ENCODE data around the gene SNX25.
"Not testable (repeated sequence)": the region's sequence is repeated elsewhere in the genome, so short reads cannot be mapped to it uniquely, and the experiment has no call there.

The SNX25 gene

DNA sequence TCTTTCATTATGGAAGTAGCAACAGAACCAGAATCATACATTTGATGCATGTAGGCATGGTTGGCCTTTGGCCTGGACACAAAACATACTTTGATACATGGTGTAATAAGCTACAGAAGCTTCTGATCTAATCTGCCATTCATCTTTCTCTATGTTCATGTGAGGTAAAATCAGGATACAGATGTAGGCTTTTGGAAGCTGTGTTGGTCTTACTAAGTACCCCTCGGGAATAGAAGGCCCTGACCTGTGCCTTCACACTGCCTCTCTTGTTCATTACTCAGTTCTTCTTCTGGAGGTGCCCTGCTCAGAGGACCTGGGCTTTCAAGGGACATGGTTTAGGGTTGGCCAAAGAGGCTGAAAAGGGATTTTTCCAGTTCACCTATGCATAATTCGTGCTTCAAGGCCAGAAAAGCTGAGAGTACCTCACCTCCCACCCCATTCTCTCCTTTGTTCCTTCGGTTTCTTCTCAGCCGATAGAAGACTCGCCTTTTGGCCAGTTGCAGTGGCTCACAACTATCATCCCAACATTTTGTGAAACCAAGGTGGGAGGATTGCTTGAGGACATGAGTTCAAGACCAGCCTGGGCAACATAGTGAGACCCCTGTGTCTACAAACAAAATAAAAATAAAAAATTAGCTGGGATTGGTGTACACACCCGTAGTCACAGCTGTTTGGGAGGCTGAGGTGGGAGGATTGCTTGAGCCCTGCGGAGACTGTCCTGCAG lies 25.9 kb downstream of the SNX25 start:
- DNase-seq: no peak

GRCh38 chr4:185235843-185236503 lies 26.6 kb downstream of the SNX25 start:
- DNase-seq: no peak

- DNase-seq: no peak
Measured at GRCh38 chr4:185237175-185237574, 27.8 kb downstream of the SNX25 start.

DNA sequence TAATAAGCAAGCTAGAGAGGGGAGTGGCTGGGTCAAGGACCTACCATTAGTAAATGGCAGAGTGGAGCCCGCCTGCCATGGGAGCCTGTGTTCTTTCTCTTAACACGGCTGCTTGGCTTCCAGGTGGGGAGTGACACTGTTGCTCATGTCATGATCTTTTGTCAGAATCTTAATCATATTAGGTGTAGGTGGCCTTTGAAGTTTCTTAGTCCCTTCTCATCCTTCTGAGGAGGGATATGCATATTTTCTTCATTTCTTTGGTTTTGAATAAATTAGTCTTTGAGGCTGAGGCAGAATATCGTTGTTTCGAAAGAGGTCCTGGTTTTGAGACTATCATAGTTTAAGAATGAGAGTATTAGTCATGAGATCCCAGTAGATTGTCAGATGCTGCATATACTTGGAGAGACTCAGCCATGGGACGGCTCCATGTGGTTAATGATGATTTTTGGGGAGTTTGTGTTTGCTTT lies 28.9 kb downstream of the SNX25 start:
- DNase-seq: no peak

- DNase-seq: no peak
Measured at GRCh38 chr4:185238750-185239149, 29.4 kb downstream of the SNX25 start.

GRCh38 chr4:185240486-185240885 lies 31.1 kb downstream of the SNX25 start:
- DNase-seq: not testable (repeated sequence)

DNA sequence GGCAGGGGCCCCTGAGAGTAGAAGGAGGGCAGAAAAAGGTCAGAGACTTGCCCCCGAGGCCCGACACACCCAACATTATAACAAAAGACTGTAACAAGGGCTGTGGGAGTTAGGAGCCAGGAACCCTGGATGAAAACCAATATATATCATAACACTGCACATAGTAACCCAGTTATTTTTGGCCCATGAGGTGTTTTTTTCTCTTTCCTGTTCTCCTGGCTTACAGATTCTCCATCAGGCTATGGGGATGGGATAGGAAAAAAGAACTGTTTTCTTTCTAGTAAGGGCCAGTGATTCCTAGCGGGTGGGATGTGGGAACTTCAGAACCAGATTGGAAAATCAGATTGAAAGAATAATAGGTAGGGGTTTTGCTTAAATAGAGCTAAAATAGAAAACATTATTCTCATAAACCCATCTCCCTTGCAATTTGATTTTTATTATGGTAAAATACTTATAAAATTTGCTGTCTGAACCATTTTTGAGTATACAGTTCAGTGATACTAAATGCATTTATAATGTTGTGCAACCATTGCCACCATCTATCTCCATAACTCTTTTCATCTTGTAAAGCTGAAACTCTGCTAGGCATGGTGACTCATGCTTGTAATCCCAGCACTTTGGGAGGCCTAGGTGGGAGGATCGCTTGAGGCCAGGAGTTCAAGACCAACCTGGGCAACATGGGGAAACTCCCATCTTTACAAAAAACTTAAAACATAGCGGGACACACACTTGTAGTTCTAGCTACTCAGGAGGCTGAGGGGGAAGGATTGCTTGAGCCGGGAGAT lies 33.5 kb downstream of the SNX25 start:
- no peak for DNase-seq

DNA sequence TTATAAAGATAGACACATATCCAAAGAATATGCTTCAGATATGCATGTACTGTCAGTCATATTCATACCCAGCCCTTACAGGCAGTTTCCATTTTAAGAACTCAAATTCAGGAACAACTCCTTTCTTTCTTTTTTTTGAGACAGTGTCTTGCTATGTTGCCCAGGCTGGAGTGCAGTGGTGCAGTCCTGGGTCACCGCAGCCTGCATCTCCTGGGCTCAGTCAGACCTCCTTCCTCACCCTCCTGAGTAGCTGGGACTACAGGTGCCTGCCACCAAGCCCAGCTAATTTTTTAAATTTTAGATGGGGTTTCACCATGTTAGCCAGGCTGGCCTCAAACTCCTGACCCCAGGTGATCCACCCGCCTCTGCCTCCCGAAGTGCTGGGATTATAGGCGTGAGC lies 34.5 kb downstream of the SNX25 start:
- no peak for DNase-seq

DNA sequence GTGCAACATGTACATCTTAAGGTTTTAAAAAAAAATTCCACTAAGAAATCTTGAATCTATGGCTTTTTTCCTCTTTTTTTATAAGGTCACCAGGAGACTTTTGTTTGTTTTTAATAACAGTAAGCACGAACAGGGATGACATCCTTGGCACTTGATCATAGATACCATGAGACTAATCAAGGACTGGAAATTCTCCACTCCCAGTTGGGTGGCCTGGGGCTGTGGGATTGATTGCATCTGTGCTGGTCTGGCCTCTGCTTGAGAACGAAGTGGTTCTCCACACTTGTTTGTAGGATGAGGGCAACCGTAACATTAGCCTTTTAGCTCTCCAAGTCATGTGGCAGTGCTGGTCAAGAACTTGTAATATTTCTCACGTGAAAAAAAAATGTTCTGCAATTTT lies 35.4 kb downstream of the SNX25 start:
- no peak for DNase-seq

GRCh38 chr4:185246453-185246852 lies 37.1 kb downstream of the SNX25 start:
- DNase-seq: no peak

- DNase-seq: no peak
Measured at GRCh38 chr4:185247151-185247550, 37.8 kb downstream of the SNX25 start.

DNA sequence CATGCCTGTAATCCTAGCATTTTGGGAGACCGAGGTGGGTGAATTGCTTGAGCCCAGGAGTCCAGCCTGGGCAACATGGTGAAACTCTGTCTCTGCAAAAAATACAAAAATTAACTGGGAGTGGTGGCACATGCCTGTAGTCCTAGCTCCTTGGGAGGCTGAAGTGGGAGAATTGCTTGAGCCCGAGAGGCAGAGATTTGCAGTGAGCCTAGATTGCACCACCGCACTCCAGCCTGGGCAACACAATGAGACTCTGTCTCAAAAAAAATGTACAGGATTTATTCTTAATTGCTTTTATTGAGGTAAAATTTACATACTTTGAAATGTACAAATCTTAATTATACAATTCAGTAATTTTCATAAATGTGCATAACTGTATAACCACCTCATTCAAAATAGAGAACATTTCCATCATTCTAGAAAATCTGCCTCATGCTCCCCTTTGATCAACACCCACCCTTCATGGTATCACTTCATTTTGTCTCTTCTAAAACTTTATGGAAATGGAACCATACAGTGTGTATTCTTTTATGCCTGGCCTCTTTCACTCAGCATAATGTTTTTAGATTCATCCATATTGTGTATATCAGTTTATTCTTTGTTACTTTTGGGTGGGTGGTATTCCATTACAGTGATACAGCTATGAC lies 39.1 kb downstream of the SNX25 start:
- no peak for DNase-seq

- no peak for DNase-seq
Measured at GRCh38 chr4:185249105-185249504, 39.7 kb downstream of the SNX25 start.

DNA sequence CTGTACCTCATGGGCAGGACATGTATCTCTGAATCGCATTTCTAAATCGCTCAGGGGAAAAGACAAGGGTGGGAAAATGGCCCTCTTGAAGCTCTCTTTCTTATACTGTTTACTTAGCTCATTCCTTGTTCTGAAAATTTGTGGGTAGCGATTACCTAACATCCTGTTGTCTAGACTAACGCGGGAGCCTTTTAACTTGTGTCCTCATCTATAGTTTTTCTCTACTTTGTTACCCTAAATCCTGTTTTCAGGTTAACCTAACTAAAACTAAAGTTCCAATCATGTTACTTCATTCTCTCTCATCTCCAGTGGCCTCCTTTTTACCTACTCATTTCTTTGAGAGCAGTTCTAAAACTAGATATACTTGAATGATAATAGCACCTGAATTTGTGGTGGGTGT lies 45.0 kb downstream of the SNX25 start:
- no peak for DNase-seq

GRCh38 chr4:185255868-185256267 lies 46.5 kb downstream of the SNX25 start:
- DNase-seq: no peak

DNA sequence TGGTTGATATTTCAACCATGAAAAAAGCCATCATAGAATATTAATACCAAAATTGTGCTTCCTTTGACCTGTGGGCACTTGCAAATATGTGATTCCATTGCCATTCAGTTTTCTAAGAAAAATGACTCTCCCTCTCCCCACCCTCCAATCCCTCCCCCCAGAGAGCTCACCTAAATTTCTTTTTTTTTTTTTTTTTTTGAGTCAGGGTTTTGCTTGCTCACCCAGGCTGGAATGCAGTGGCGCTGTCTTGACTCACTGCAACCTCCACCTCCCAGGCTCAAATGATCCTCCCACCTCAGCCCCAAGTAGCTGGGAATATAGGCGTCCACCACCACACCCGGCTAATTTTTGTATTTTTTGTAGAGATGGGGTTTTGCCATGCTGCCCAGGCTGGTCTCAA lies 47.0 kb downstream of the SNX25 start:
- no peak for DNase-seq

DNA sequence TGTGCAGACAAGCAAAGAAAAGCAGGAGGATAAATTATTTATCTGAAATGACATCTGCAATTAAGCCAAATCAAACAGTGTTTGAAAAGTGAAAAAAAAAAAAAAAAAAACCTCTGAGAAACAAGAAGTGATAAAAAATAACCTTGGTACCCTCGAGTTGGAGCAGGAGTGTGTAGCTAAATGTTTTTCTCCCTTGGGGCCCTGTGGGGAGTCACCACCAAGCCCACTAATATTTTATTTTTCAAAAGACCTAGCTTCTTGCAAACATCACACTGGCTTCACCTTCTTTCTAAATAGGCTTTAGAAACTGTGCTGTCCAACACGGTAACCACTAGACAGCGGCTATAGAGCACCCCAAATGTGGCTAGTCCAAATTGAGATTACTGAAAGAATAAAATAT lies 47.7 kb downstream of the SNX25 start:
- no peak for DNase-seq

GRCh38 chr4:185257694-185258093 lies 48.3 kb downstream of the SNX25 start:
- no peak for DNase-seq

- not testable (repeated sequence) for DNase-seq
Measured at GRCh38 chr4:185258741-185259140, 49.3 kb downstream of the SNX25 start.

GRCh38 chr4:185259719-185260118 lies 50.3 kb downstream of the SNX25 start:
- no peak for DNase-seq

- no peak for DNase-seq
Measured at GRCh38 chr4:185261946-185262345, 52.5 kb downstream of the SNX25 start.

DNA sequence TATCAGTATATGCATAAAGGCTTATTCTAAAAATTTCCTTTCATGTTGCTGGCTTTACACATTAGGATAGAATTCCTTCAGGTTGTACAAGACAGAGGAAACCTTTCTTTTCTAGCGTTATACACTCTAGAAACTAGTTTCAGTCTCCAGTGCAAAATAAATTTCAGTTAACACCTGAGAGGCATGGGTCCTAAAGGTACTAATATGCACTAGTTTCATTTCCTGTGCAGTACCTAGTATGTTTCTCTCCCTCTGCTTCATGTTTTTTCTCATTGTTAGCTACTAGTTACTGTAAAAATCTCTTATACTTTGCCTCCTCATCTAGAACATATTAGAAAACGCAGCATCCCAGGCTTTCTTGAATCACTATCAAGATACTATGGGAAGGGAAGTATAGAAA lies 54.0 kb downstream of the SNX25 start:
- no peak for DNase-seq

DNA sequence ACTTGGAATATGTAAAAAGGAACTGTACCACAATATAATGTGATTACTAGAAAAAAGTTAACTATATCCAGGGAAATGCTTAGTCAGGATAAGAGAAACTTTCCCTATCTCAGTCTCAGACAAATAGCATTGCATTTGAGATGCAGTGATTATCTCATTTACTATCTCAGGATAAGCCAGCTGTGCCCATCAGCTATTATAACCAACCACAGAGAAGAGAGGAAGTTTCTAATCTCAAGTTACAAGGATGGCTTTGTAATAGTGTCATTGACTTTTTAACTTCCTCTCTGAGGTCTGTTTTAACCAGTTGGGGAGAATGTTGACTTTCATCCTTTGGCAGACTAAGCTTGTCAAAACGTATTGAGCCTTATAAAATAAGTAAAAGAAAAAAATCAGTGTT lies 56.5 kb downstream of the SNX25 start:
- DNase-seq: no peak
